GM12873 (cell line): ENCODE results near the gene MX2.

Experiments
- TF ChIP-seq, protein P1 (sequence below): IDR thresholded peaks from 2 replicates; pipeline ENCODE4 v1.5.1; 2012; ENCODE audit warnings: low read depth, mild to moderate bottlenecking, moderate library complexity, low read length, control low read depth; ENCODE audit not compliant: insufficient read depth; ENCODE audit errors: missing control alignments

Gene MX2

DNA sequence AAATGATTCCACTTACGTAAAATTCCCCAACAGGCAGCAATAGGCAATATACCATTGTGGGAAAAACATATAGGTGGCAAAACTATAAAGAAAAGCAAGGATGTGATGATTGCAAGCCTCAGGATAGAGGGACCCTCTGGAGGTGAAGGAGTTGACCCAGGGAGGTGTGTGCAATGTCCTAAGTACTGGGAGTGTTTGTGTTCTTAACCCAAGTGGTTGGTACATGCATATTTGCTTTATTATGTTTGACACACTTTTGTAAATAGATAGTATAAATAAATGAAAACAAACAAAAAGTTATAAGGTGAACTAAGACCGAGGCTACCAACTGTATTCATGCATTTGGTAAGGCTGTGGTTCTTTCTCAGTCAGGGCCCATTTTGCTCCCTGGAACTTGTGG lies 71.7 kb downstream of the MX2 start:
- TF ChIP-seq, protein P1, sequence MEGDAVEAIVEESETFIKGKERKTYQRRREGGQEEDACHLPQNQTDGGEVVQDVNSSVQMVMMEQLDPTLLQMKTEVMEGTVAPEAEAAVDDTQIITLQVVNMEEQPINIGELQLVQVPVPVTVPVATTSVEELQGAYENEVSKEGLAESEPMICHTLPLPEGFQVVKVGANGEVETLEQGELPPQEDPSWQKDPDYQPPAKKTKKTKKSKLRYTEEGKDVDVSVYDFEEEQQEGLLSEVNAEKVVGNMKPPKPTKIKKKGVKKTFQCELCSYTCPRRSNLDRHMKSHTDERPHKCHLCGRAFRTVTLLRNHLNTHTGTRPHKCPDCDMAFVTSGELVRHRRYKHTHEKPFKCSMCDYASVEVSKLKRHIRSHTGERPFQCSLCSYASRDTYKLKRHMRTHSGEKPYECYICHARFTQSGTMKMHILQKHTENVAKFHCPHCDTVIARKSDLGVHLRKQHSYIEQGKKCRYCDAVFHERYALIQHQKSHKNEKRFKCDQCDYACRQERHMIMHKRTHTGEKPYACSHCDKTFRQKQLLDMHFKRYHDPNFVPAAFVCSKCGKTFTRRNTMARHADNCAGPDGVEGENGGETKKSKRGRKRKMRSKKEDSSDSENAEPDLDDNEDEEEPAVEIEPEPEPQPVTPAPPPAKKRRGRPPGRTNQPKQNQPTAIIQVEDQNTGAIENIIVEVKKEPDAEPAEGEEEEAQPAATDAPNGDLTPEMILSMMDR, result no peak

DNA sequence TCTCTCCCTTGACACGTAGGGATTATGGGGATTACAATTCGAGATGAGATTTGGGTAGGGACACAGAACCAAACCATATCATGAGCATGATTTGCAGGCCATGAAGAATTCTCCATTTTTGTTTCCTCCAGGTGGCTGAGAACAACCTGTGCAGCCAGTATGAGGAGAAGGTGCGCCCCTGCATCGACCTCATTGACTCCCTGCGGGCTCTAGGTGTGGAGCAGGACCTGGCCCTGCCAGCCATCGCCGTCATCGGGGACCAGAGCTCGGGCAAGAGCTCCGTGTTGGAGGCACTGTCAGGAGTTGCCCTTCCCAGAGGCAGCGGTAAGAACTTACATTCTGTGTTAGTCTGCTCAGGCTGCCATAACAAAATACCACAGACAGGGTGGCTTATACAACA lies 73.9 kb downstream of the MX2 start:
- TF ChIP-seq, protein P1, result no peak

DNA sequence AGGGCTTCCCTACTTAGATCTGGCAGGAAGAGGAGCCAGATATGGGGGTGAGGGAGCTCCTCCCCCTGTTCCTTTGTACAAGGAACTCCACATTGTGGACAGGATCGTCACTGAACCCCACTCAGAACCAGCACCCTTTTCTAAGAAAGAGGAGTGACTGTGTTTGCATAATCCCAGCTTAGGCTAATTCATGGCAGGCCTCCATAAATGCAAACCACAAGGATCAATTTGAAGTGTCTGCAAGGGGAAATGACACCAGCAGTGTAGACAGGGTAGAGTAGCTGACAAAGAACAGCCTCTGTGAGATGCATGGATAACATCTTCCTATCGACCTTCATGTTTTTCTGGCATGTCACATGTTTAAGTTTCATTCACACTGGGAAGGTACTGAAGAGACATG lies 75.9 kb downstream of the MX2 start:
- TF ChIP-seq, protein P1, result no peak

DNA sequence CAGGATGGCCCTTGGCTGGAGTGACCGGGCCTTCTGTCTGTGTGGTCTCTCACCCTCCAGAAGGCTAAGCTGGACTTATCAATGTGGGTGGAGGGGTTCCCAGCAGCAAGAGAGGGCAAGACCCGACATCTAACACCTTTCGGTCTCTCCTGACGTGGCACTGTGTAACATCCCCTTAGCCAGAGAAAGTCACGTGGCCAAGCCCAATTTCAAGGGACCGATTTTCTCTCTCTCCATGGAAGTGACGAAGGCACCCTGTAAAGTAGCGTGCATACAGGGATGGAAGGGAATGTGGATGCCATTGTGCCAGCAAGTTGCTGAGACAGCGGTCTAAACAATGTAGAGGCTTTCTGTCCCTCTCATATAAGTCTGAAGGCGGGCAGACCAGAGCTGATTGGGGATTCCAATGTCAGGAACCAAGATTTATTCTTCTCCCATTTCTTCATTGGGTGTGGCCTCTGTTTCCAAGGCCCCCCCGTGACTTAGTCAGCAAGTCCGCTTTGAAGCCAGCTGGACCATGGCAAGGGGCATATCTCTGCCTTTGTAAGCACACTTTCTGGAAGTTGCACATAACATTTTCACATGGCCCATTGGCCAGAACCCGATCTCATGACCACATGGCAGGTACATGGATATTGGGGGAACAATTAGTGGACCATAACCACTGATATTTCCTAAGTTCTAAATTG lies 76.7 kb downstream of the MX2 start:
- TF ChIP-seq, protein P1, result no peak

DNA sequence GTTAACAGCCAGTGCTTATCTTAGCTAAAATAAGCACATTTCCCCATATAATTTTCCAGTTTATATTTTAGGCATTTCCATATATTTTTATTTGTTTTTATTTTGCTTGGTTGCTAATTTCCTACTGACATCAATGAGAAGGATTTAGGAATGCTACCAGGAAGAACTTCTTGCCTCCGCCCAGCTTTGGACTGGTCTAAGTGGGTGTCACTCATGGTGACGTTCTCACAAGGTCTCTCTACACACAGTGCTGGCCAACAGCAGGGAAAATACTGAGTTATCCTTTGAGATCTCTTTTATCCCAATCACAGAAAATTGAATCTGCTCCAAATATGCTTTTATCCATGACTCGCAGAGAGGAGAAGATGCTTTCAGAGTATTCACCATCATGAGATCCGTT lies 77.4 kb downstream of the MX2 start:
- TF ChIP-seq, protein P1, result no peak

DNA sequence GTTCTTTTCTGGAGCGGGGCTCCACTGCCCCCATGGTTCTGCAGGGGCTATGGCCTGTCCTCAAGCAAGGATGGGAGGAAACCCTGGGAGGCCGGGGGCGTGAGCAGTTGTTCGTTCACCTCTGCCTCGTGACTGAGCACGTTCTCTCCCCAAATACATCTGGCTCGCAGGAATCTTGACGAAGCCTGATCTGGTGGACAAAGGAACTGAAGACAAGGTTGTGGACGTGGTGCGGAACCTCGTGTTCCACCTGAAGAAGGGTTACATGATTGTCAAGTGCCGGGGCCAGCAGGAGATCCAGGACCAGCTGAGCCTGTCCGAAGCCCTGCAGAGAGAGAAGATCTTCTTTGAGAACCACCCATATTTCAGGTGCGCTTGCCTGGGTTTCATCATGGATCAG lies 79.7 kb downstream of the MX2 start:
- TF ChIP-seq, protein P1, result no peak

DNA sequence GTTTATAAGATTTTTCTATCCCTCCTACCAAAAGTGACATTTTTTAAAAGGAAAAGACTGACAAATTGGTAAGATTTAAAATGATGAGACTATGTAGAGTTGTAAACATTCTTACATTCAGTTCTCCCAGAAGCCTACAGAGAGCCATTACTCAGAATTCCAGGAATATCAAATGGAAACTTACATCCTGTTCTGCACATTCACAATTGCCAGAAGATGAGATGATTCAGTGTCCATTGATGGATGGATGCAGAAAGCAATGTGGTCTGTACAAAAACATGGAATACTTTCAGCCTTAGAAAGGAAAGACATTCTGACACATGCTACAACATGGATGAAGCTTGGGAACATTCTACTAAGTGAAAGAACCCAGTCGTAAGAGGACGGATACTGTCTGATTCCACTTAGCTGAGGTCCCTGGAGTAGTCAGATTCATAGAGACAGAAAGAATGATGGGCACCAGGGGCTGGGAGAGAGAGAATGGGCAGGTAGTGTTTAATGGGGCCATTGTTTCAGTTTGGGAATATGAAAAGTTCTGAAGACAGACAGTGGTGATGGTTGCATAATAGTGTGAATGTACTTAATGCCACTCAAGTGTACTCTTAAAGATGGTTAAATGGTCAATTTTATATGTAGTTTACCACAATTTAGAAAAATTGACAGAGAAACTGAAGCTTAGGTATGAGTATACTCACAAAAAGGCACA lies 80.8 kb downstream of the MX2 start:
- TF ChIP-seq, protein P1, result no peak
